ENCODE measurements around the gene TCHP. TPM values are rescaled to one million over a fixed set of nuclear protein-coding genes. Genes with fewer than 3 reads are reported as not detected.
"Not testable (repeated sequence)": the region's sequence is repeated elsewhere in the genome, so short reads cannot be mapped to it uniquely, and the experiment has no call there.

Gene TCHP
- total RNA-seq, 1 donor from 2014 or later = 15.0 TPM

DNA sequence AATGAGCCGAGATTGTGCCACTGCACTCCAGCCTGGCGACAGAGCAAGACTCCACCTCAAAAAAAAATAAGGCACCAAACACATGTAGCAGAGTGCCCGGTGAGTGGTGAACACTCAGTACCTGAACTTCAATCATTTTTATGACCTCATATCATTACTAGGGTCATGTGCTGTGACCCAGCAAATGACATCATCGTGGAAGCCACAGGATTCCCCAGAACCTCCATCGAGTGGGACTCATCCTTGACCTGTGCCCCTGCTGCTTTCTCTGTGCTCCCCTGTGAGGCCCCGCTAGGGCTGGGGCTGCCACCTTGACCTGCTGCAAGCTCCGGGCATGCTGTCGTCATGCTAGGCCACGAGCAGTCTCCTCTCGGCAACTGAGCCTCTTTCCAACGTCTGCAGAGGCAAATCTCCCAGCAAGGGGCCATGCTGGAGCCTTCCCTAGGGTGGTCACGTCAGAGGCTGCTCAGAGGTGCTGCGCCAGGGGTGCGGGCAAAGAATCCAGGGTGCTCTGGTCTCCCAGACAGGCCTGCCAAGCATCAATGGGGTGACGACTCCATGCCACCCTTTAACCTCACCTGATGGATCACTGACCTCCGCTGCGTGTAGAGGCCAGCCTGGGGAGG lies 38.3 kb upstream of the TCHP start:
- TF ChIP-seq CTCF (IDR thresholded peaks at IDR 0.05; ENCODE audit: insufficient read depth, low read length, poor library complexity, severe bottlenecking) = no peak
- no peak overlapping the region for H3K4me3 ChIP-seq (ENCODE audit: low read depth, low read length)
- DNase-seq (ENCODE audit: low read depth) = no peak
- H3K27me3 ChIP-seq (ENCODE audit: control insufficient read depth, insufficient read depth, low read length) = no peaks in the 10 kb centered on the region
- H3K36me3 ChIP-seq (ENCODE audit: control insufficient read depth, insufficient read depth, low read length) = no peaks in the 10 kb centered on the region

DNA sequence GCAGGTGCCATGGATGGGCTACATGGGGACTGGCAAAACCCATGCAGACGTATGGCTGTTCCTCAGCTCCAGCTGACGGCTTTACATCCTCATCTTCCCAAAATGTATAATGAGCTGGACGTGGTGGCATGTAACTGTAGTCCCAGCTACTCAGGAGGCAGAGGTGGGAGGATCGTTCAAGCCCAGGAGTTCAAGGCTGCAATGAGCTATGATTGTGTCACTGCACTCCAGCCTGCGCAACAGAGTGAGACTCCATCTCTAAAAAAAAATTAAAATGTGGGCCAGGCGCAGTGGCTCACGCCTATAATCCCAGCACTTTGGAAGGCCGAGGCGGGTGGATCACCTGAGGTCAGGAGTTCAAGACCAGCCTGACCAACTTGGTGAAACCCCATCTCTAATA lies 37.6 kb upstream of the TCHP start:
- H3K4me3 ChIP-seq (ENCODE audit: low read depth, low read length); DNase-seq (ENCODE audit: low read depth); H3K27me3 ChIP-seq (ENCODE audit: control insufficient read depth, insufficient read depth, low read length); H3K36me3 ChIP-seq (ENCODE audit: control insufficient read depth, insufficient read depth, low read length): not testable (repeated sequence)

- no peak overlapping the region for H3K4me3 ChIP-seq (ENCODE audit: low read depth, low read length)
- no peaks in the 10 kb centered on the region for H3K36me3 ChIP-seq (ENCODE audit: control insufficient read depth, insufficient read depth, low read length)
- H3K27me3 ChIP-seq (ENCODE audit: control insufficient read depth, insufficient read depth, low read length) = no peaks in the 10 kb centered on the region
- no peak for TF ChIP-seq CTCF (IDR thresholded peaks at IDR 0.05; ENCODE audit: insufficient read depth, low read length, poor library complexity, severe bottlenecking)
- DNase-seq (ENCODE audit: low read depth) = no peak
These were observed 36.0 kb upstream of the TCHP start for GRCh38 chr12:109863847-109864712.

GRCh38 chr12:109864916-109865315 lies 35.2 kb upstream of the TCHP start:
- no peaks in the 10 kb centered on the region for H3K36me3 ChIP-seq (ENCODE audit: control insufficient read depth, insufficient read depth, low read length)
- H3K27me3 ChIP-seq (ENCODE audit: control insufficient read depth, insufficient read depth, low read length) = no peaks in the 10 kb centered on the region
- H3K4me3 ChIP-seq (ENCODE audit: low read depth, low read length) = no peak overlapping the region
- DNase-seq (ENCODE audit: low read depth) = no peak
- no peak for TF ChIP-seq CTCF (IDR thresholded peaks at IDR 0.05; ENCODE audit: insufficient read depth, low read length, poor library complexity, severe bottlenecking)

DNA sequence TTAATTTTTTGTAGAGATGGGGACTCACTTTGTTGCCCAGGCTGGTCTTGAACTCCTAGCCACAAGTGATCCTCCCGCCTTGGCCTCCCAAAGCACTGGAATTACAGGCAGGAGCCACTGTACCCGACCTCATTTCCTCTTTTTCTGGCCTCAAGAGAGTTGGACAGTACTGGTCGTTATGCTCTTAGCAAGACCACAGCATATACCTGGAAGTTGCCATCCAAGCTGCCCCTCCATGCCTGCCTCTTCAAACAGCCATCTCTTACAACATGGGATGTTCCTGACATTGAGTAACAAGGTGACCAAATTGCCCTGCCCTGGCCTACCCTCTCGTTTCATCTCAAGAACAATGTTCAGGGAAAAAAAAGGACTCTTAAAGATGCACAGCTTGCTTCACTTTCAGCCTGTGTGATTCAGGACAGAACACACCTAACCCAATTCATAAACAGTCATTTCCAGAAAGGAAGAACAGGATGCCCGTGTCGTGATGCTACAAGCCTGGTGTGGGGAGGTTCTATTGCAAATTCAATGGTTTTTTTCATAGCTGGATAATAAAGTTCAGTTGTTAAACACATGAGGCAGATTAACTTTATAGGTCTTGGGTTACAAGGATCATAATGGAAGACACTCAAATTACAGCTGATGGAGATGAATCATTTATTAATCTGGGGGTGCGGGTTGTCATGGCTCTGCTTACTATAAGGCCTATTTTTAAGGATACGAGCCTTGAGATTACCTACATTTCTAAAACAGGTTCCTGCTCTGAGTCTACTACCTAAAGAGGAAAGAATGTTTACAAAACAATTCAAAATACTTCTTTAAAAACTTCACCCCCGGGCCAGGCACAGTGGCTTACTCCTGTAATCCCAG lies 31.7 kb upstream of the TCHP start:
- Histone ChIP-seq H3K36me3 (ENCODE audit: control insufficient read depth, insufficient read depth, low read length) (no peaks in the 10 kb centered on the region), H3K27me3 (ENCODE audit: control insufficient read depth, insufficient read depth, low read length) (no peaks in the 10 kb centered on the region), H3K4me3 (ENCODE audit: low read depth, low read length) (no peak overlapping the region)
- no peak for TF ChIP-seq CTCF (IDR thresholded peaks at IDR 0.05; ENCODE audit: insufficient read depth, low read length, poor library complexity, severe bottlenecking)
- no peak for DNase-seq (ENCODE audit: low read depth)

DNA sequence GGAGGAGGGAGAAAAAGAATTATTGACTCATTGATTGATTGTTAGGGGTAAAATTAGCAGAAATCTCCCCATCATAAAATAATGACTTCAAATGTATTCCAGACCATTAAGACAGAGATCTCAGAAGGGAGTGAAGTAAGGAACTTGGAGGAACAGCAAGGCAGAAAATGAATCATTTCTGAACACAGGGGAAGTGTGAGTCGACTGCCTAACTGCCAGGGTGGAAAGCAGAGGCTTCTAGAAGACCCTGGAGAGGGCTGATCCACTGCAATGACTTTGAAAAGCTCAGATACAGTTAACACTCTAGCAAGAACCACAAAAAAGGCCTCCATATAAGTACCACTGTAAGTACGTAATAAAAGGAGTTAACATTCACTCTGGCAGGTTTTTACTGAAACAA lies 29.4 kb upstream of the TCHP start:
- Histone ChIP-seq H3K27me3 (ENCODE audit: control insufficient read depth, insufficient read depth, low read length) (no peaks in the 10 kb centered on the region), H3K4me3 (ENCODE audit: low read depth, low read length) (no peak overlapping the region), H3K36me3 (ENCODE audit: control insufficient read depth, insufficient read depth, low read length) (no peaks in the 10 kb centered on the region)
- no peak for DNase-seq (ENCODE audit: low read depth)
- no peak for TF ChIP-seq CTCF (IDR thresholded peaks at IDR 0.05; ENCODE audit: insufficient read depth, low read length, poor library complexity, severe bottlenecking)

All from kidney epithelial cell (primary cell).